PC-3 (cell line): Measurements from ENCODE around the gene SPHKAP.

Source experiments
- CTCF ChIP-seq: fragments of 300-600 bp; sonication (generic); conservative IDR thresholded peaks from 2 replicates; pipeline ENCODE4 v1.5.1; 2017; ENCODE audit warnings: antibody characterized with exemption, low read depth, mild to moderate bottlenecking, low read length
- EZH2 ChIP-seq: fragments of 300-600 bp; sonication (generic); IDR thresholded peaks from one replicate; pipeline ENCODE4 v1.6.1; 2017; ENCODE audit warnings: antibody characterized with exemption, mild to moderate bottlenecking, low read length; ENCODE audit not compliant: unreplicated experiment
- EZH2phosphoT487 ChIP-seq: fragments of 300-600 bp; sonication (generic); IDR thresholded peaks from 2 replicates; pipeline ENCODE4 v1.6.1; 2018; ENCODE audit warnings: mild to moderate bottlenecking, antibody characterized with exemption, low read length, borderline replicate concordance

GRCh38 chr2:228023619-228024018, 157.9 kb downstream of the SPHKAP start:
- TF ChIP-seq CTCF (no peak), EZH2 (no peak), EZH2phosphoT487 (no peak)
